Endothelial cell of umbilical vein (primary cell): ENCODE results near the gene SLC4A4. TPM values are rescaled to one million over a fixed set of nuclear protein-coding genes. Genes with fewer than 3 reads are reported as not detected.

ENCODE experiments used
- BruUV-seq: library from RNA; stranded (reverse); fragments of 400-500 nt; replicated peaks from 2 replicates; lab custom pipeline; 2021; lab: Mats Ljungman, UMichigan
- CTCF ChIA-PET: fragments of 300-600, 350-600 bp; sonication (Branson Sonifier 250); formaldehyde crosslinking; loops from one replicate; lab custom pipeline; 2021; ENCODE audit warnings: antibody characterized with exemption, inconsistent platforms; lab: Charles Lee
- POLR2A ChIA-PET: fragments of 300-600, 350-600 bp; sonication (Branson Sonifier 250); formaldehyde crosslinking; loops from one replicate; lab custom pipeline; 2021; ENCODE audit warnings: antibody characterized with exemption, inconsistent platforms; lab: Charles Lee
- DNase-seq: peaks from one replicate; pipeline ENCODE4 v3.0.0-alpha.2; 2011; ENCODE audit warnings: low read depth, low spot score
- FAIRE-seq: peaks from 2 replicates; lab custom pipeline; 2011; peaks lifted over from hg19 to GRCh38; lab: Jason Lieb, UNC
- H2AFZ ChIP-seq: 2 replicates; pipeline ENCODE4 v1.6.0; 2012; ENCODE audit warnings: low read depth, low read length, control low read depth, inconsistent platforms
- H3K27ac ChIP-seq: 2 replicates; pipeline ENCODE4 v1.5.1; 2011; ENCODE audit warnings: low read depth, mild to moderate bottlenecking, control low read depth, low read length, moderate library complexity; ENCODE audit not compliant: insufficient read depth
- H3K27me3 ChIP-seq, 2 experiments: 2 replicates each; pipeline versions ENCODE4 v1.6.0 to v1.6.1; 2011; ENCODE audit warnings: low read length in 2 of 2, mixed read lengths in 1 of 2; ENCODE audit not compliant: control insufficient read depth in 2 of 2, insufficient read depth in 2 of 2
- H3K36me3 ChIP-seq, 2 experiments: 2 replicates in 1 of 2; 3 replicates in 1 of 2; pipeline ENCODE4 v1.5.1; 2011; ENCODE audit warnings: low read length in 2 of 2, mild to moderate bottlenecking in 1 of 2, moderate library complexity in 1 of 2; ENCODE audit not compliant: control insufficient read depth in 2 of 2, insufficient read depth in 2 of 2; ENCODE audit errors: extremely low read depth in 1 of 2
- H3K4me1 ChIP-seq: 3 replicates; pipeline ENCODE4 v1.5.1; 2011; ENCODE audit warnings: mild to moderate bottlenecking, low read length; ENCODE audit not compliant: control insufficient read depth, insufficient read depth; ENCODE audit errors: extremely low read depth
- H3K4me2 ChIP-seq: 2 replicates; pipeline ENCODE4 v1.6.1; 2011; ENCODE audit warnings: low read length, control low read depth, mixed read lengths; ENCODE audit not compliant: insufficient read depth
- H3K4me3 ChIP-seq, 3 experiments: fragments of 200-600 bp in 1 of 3; sonication (generic), shearing (Covaris generic) in 1 of 3; replicated peaks in 1 of 3; 2 replicates each; pipeline ENCODE4 v1.5.1; 2011 to 2016; ENCODE audit warnings: control low read depth in 3 of 3, low read length in 3 of 3, mild to moderate bottlenecking in 2 of 3, inconsistent platforms in 1 of 3, low read depth in 1 of 3, moderate library complexity in 1 of 3; ENCODE audit not compliant: insufficient read depth in 1 of 3
- H3K79me2 ChIP-seq: 2 replicates; pipeline ENCODE4 v1.6.0; 2012; ENCODE audit warnings: low read length, inconsistent platforms; ENCODE audit not compliant: control insufficient read depth, insufficient read depth
- H3K9ac ChIP-seq: replicated peaks from 2 replicates; pipeline ENCODE3; 2011; ENCODE audit warnings: low read length, control low read depth; ENCODE audit not compliant: insufficient read depth; ENCODE audit errors: extremely low read depth
- H3K9me1 ChIP-seq: replicated peaks from 3 replicates; pipeline ENCODE4 v1.6.0; 2011; ENCODE audit warnings: mild to moderate bottlenecking, low read length; ENCODE audit not compliant: control insufficient read depth, insufficient read depth; ENCODE audit errors: extremely low read depth
- H3K9me3 ChIP-seq: replicated peaks from 2 replicates; pipeline ENCODE4 v1.5.1; 2012; ENCODE audit warnings: low read length, inconsistent platforms; ENCODE audit not compliant: control insufficient read depth, insufficient read depth
- H4K20me1 ChIP-seq: replicated peaks from 2 replicates; pipeline ENCODE3; 2011; ENCODE audit warnings: mild to moderate bottlenecking, low read length; ENCODE audit not compliant: control insufficient read depth, insufficient read depth; ENCODE audit errors: extremely low read depth
- EZH2 ChIP-seq: IDR thresholded peaks from 2 replicates; pipeline ENCODE4 v1.6.1; 2012; ENCODE audit warnings: borderline replicate concordance, low read depth, mild to moderate bottlenecking, moderate library complexity, low read length, inconsistent platforms; ENCODE audit not compliant: severe bottlenecking
- FOS ChIP-seq: IDR thresholded peaks from 2 replicates; pipeline ENCODE4 v1.6.1; 2011; ENCODE audit warnings: mild to moderate bottlenecking, low read length, moderate library complexity, borderline replicate concordance; ENCODE audit not compliant: insufficient read depth
- GATA2 ChIP-seq: IDR thresholded peaks from 2 replicates; pipeline ENCODE4 v1.7.0; 2011; ENCODE audit warnings: low read depth, mild to moderate bottlenecking, moderate library complexity, mixed read lengths, low read length; ENCODE audit not compliant: insufficient read length, insufficient read depth
- JUN ChIP-seq: IDR thresholded peaks from 2 replicates; pipeline ENCODE4 v1.6.1; 2011; ENCODE audit warnings: borderline replicate concordance, low read depth; ENCODE audit not compliant: insufficient read length, insufficient read depth
- POLR2A ChIP-seq: IDR thresholded peaks from 2 replicates; pipeline ENCODE4 v1.6.1; 2012; ENCODE audit warnings: low read depth, mild to moderate bottlenecking, control low read depth, low read length
- POLR2AphosphoS5 ChIP-seq: IDR thresholded peaks from 2 replicates; pipeline ENCODE4 v1.6.1; 2012; ENCODE audit warnings: low read depth, mild to moderate bottlenecking, control low read depth, low read length, moderate library complexity; ENCODE audit not compliant: insufficient read depth
- dilution Hi-C: fragments of 300-500 bp; cut with MboI; formaldehyde crosslinking; loops from one replicate; pipeline ENCODE4 v1.15.0; 2019; ENCODE audit warnings: low sequenced_read_pairs; ENCODE audit not compliant: extremely low pct_ligation_motif_present
- intact Hi-C: fragments of 100-400 bp; cut with micrococcal nuclease; formaldehyde crosslinking; loops from one replicate; pipeline ENCODE4 v1.10.0; 2022
- polyA plus RNA-seq, 4 experiments: library from polyadenylated mRNA; depleted of rRNA in 3 of 4; stranded (reverse) in 3 of 4; unstranded in 1 of 4; fragments of >200 nt; gene quantifications; 2 replicates each; pipeline versions ENCODE4 v1.2.1 to v1.2.3, GENCODE V29; 2011 to 2012; ENCODE audit warnings: missing spikeins in 1 of 4
- total RNA-seq: library from RNA; stranded (reverse); gene quantifications from 2 replicates; pipeline ENCODE4 v1.2.3, GENCODE V29; 2021
- TF ChIP-seq, protein P1 (sequence below): IDR thresholded peaks from 2 replicates; pipeline ENCODE4 v1.6.1; 2011; ENCODE audit not compliant: insufficient read depth, insufficient read length
- TF ChIP-seq, protein P2 (sequence below), 2 donors: IDR thresholded peaks; 1 replicate in 1 of 2; 2 replicates in 1 of 2; pipeline ENCODE4 v1.5.1; 2011; ENCODE audit warnings: low read length in 2 of 2, mild to moderate bottlenecking in 2 of 2, moderate library complexity in 2 of 2, control low read depth in 1 of 2, inconsistent platforms in 1 of 2, low read depth in 1 of 2; ENCODE audit not compliant: insufficient read depth in 1 of 2; ENCODE audit errors: extremely low read depth in 1 of 2

The SLC4A4 gene
- total and polyA plus RNA-seq, 2 donors (not counting 3 experiments of a cell fraction or from before 2014, with no cell fraction given) = not detected

DNA sequence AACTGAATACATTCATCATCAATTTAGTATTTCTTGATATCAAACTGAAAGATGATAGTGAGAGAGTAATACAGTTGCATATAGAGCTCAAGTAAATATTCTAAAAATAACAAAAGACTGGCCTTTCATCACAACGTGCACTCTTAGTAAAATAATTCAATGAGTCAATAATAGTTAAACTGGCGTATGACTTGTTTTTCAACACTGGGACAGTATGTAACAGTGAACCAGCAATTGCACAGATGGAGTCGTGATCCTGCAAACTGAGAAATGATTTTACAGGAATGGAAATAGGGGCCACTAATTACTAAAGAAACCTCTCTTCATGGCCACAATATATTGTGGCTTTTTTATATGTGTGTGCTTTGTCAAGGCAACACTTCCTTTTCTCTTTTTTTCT lies 137.4 kb downstream of the SLC4A4 start:
- dilution Hi-C loops = no loop called here
- no peaks in the 10 kb centered on the region for H3K36me3 ChIP-seq
- CTCF ChIA-PET = no interaction called here
- H3K9ac ChIP-seq = no peak overlapping the region
- no peaks in the 10 kb centered on the region for H3K9me3 ChIP-seq
- no peaks in the 10 kb centered on the region for H3K4me1 ChIP-seq
- no TSS peak for BruUV-seq
- DNase-seq (no peak), FAIRE-seq (no peak)
- H2AFZ ChIP-seq = no peak overlapping the region
- no peak overlapping the region for H3K27ac ChIP-seq
- no peaks in the 10 kb centered on the region for H3K9me1 ChIP-seq
- H3K4me2 ChIP-seq = no peak overlapping the region
- no peaks in the 10 kb centered on the region for H4K20me1 ChIP-seq
- POLR2A ChIA-PET = no interaction called here
- no peaks in the 10 kb centered on the region for H3K27me3 ChIP-seq
- intact Hi-C loops = no loop called here
- no peaks in the 10 kb centered on the region for H3K79me2 ChIP-seq
- H3K4me3 ChIP-seq = no peak overlapping the region
- no peak for TF ChIP-seq FOS
- TF ChIP-seq, protein P1, sequence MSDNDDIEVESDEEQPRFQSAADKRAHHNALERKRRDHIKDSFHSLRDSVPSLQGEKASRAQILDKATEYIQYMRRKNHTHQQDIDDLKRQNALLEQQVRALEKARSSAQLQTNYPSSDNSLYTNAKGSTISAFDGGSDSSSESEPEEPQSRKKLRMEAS = no peak
- TF ChIP-seq POLR2AphosphoS5 = no peak
- no peak for TF ChIP-seq GATA2

DNA sequence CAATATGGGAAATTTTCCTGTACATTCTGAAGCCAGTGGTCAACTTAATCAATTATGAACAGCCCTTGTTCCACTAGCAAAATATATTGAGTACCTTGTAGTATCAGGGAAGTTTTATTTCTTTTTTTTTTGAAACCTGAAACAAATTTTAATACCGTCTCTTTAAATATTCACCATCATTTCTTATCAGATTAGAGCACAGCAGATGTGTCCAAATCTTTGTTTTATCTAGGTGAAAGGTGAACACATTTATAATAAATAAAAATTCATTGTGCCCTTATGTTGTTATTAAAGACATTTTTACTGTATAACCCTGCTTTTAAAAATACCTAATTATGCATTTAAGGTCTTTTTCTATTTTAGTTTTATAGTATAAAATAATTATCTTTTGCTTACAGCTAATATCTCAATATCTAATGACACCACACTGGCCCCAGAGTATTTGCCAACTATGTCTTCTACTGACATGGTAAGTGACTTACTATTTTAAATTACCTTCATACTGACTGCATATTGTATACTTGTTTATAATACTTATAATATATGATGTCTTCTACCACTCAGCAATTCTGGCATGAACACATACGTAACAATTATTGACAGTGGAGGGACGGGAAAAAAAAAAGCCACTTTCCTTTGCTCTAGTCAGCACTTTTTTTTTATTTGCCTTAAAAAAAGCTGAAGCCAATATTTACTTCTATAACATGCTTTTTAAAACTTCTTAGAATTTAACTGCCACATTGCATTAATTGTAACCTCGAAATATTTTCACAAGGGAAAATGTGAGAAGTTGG lies 147.9 kb downstream of the SLC4A4 start:
- no peak overlapping the region for H3K4me2 ChIP-seq
- H3K4me1 ChIP-seq = no peaks in the 10 kb centered on the region
- ChIA-PET CTCF (no interaction called here), POLR2A (no interaction called here)
- no peaks in the 10 kb centered on the region for H3K27me3 ChIP-seq
- intact Hi-C loops = no loop called here
- H3K27ac ChIP-seq = no peak overlapping the region
- dilution Hi-C loops = no loop called here
- no peaks in the 10 kb centered on the region for H3K79me2 ChIP-seq
- H3K36me3 ChIP-seq = no peaks in the 10 kb centered on the region
- no peak overlapping the region for H3K4me3 ChIP-seq
- FAIRE-seq (no peak), DNase-seq (no peak)
- TF ChIP-seq GATA2 (no peak), POLR2A (no peak), POLR2AphosphoS5 (no peak), EZH2 (no peak), JUN (no peak), FOS (no peak)
- TF ChIP-seq, protein P1 = no peak
- TF ChIP-seq, protein P2, sequence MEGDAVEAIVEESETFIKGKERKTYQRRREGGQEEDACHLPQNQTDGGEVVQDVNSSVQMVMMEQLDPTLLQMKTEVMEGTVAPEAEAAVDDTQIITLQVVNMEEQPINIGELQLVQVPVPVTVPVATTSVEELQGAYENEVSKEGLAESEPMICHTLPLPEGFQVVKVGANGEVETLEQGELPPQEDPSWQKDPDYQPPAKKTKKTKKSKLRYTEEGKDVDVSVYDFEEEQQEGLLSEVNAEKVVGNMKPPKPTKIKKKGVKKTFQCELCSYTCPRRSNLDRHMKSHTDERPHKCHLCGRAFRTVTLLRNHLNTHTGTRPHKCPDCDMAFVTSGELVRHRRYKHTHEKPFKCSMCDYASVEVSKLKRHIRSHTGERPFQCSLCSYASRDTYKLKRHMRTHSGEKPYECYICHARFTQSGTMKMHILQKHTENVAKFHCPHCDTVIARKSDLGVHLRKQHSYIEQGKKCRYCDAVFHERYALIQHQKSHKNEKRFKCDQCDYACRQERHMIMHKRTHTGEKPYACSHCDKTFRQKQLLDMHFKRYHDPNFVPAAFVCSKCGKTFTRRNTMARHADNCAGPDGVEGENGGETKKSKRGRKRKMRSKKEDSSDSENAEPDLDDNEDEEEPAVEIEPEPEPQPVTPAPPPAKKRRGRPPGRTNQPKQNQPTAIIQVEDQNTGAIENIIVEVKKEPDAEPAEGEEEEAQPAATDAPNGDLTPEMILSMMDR (IDR thresholded peaks at IDR 0.05; ENCODE audit: extremely low read depth in 1 of 2, insufficient read depth in 1 of 2, low read depth in 1 of 2, low read length in 2 of 2) = no peak
- no peak overlapping the region for H2AFZ ChIP-seq
- no peaks in the 10 kb centered on the region for H3K9me1 ChIP-seq
- H3K9ac ChIP-seq = no peak overlapping the region
- BruUV-seq = no TSS peak
- H3K9me3 ChIP-seq = no peaks in the 10 kb centered on the region
- no peaks in the 10 kb centered on the region for H4K20me1 ChIP-seq
